Hepatocyte (in vitro differentiated cells): ENCODE data around the gene DLG2.

Experiments used
- CTCF ChIP-seq: fragments of 200-600 bp; sonication (generic); IDR thresholded peaks from 2 replicates; pipeline ENCODE4 v1.5.1; 2016; ENCODE audit warnings: antibody characterized with exemption, mild to moderate bottlenecking; ENCODE audit not compliant: poor library complexity
- EZH2 ChIP-seq: fragments of 200-600 bp; sonication (generic); IDR thresholded peaks from 2 replicates; pipeline ENCODE4 v1.6.1; 2016; ENCODE audit warnings: antibody characterized with exemption, mild to moderate bottlenecking, borderline replicate concordance
- EZH2phosphoT487 ChIP-seq: fragments of 200-600 bp; sonication (generic); IDR thresholded peaks from one replicate; pipeline ENCODE4 v1.6.1; 2018; ENCODE audit warnings: antibody characterized with exemption, mild to moderate bottlenecking, low read depth, moderate library complexity; ENCODE audit not compliant: unreplicated experiment, severe bottlenecking

- TF ChIP-seq CTCF (no peak), EZH2 (no peak), EZH2phosphoT487 (no peak)
Observed at GRCh38 chr11:83473743-83474142, 2153.4 kb downstream of the DLG2 start.
